ENCODE results near the gene CNTNAP4.

Gene CNTNAP4

DNA sequence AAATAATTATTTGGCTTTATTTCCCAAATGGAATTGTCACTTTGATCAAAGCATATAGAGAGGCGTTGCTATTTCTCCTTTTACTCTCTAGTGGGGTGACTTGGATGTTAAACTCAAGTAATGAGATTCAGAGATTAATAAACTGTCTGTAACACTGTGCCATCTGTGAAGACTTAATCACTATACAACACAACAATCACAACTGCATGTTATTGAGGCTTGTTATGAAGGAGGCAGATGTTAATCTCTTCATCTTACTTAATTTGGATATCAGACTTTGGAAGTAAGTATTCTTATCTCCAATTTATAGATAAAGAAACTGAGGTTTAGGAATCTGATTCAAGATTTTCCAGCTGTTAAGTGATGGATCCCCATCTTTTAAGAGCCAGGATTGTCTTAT, 132.5 kb downstream of the CNTNAP4 start:
- no peak for DNase-seq

DNA sequence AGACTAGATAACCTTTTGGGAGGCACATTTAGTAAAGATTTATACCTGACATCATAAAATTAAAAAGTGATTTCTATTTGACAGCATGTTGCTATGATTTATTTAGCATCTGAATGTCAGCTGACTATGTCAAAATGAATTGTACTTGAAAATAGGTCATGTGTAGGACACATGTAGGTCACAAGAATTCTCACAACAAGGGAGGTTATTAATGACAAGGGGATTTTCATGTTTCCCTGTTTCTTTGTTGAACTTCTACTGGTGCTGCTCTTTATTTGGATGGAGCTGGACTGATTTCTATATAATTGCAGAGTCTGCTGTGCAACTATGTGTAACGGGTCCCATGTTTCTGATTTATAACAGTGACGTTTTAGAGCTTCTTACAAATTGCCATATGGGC, 144.4 kb downstream of the CNTNAP4 start:
- DNase-seq = peak; percentile 57

DNA sequence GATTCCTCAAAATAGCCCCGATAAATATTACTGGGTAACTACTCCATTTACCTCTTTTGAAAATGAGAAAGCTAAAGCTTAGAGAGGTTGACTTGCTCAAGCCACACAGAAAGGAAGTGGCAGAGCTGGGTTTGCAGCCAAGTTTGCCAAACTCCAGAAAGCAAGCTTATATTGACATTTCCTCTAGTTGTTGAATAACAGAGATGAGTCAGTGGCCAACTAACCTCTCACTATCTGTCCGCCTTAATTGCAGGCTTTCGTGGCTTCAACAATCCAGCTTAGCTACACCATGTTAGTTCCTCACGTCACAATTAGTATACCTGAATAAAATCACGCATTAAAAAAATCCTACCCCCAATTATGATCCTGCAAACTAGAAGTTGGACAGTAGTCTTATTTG, 151.7 kb downstream of the CNTNAP4 start:
- DNase-seq = no peak

DNA sequence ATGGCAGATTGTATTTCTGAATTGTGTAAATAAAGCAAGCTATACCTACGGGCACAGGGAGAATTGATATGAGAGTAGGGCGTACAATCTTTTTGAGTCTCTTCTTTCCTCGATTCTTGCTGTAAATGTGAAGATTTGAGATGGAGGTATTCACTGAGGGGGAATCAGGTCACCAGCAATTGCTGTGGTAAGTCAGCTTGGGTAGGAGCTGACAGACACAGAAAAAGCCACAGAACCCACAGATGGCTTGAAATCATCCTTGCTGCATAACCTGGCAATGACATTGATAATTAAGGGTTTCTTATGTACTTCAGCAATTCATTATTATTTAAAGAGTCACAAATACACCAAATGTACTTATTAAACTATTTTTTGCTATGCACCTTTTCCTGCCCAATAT, 164.2 kb downstream of the CNTNAP4 start:
- peak; percentile 8 for DNase-seq

DNA sequence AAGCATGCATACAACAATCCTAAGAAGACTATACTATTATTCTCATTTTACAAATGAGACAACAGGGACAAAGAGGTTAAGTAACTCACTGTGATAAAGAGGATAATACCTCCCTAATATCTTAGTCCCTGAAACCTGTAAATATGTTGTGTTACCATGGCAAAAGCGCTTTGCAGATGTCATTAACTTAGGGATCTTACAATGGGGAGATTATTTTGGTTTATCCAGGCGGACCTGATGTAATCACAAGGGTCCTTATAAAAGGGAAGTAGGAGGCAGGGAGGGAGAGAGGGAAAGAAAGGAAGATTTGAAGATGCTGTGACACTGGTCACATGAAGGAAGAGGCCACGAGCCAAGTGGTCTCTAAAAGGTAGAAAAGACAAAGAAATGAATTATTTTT, 164.7 kb downstream of the CNTNAP4 start:
- peak; percentile 47 for DNase-seq

DNA sequence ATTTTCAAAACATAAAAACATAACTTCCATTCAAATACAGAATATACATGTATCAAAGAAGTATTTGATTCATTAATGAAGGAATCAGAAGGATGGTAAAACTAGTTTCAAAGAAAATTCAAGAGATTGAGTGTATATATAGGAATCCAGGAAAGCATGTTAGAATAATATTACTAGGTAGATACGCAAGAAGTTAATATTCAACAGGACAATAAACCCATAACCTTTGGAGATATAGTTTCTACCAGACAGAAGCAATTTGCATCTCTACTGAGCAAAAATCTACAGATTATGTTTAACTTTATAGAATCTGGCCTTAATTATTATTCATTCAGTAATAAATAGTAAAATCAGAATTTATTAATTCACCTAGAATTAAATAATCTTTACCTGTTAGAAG, 166.8 kb downstream of the CNTNAP4 start:
- no peak for DNase-seq

DNA sequence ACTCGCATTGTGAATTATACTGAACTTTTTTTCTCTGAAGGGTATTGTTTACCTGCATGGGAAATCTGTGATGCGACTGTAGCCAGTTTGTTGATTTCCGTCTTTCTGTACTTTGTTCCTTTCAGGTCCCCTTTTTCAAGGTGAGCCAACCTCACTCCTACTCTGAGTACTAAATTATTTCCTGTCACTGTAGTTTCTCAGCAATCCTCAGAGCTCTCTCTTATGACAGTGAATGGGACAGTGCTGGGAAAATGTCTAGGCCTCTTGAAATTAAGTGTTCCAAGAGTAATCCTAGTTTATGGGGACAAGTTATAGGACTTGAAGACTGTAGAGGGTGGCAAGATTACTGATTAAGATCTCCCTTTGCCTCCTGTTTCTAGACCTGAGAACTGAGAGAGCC, 167.6 kb downstream of the CNTNAP4 start:
- DNase-seq = no peak

DNA sequence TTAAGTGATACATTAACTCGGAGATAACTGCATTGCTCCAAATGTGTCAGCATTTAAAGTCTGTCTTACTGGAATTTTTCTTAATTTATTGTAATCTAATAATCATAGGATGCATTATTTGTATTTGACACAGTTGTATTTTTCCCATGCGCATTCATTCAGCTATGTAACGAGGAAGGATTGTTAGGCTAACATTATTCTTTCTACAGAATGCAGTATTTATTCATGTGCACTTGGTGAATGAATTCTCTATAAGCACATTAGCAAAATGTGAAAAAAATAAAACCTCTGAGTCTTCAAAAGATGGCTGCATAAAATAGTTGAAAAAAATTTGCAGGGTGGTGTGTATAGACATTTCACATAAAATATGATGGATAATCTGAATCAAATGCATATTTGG, 168.6 kb downstream of the CNTNAP4 start:
- DNase-seq = no peak

DNA sequence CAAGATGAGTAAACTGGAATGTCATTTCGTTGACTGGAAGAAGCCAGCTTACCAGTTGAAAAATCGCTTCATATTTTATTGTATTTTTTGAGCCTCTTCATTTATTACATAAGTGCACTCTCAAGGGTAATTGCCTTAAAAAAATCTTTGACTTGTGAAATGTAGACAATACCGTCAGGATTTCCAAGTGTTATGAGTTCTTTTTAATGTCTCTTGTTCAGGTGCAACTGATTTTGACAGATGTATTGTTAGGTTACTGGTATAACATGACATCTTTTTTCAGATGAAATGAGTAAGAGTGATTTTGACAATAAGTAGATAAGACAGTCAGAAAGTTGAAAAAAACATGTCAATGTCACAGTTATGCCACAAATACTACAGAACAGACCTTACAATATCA, 169.1 kb downstream of the CNTNAP4 start:
- peak; percentile 30 for DNase-seq

DNA sequence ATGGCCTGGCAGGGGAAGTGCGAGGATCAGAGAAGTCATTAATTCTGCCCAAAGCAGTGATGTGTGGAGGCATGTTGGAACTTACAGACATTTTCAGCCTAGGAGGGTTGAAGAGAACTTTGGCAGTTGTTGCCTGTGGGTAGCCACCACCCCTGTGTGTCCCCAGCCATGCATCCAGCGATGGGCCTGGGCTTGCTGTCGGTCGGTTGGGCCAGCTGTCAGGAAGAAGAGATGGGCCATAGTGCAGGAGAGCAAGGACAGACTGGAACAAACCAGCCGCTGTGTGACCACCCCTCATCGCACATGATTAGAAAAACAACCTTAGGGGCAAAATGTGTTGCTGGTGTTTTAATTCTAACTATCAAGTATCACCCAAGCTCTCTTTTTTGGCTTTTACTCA, 173.7 kb downstream of the CNTNAP4 start:
- DNase-seq = no peak

DNA sequence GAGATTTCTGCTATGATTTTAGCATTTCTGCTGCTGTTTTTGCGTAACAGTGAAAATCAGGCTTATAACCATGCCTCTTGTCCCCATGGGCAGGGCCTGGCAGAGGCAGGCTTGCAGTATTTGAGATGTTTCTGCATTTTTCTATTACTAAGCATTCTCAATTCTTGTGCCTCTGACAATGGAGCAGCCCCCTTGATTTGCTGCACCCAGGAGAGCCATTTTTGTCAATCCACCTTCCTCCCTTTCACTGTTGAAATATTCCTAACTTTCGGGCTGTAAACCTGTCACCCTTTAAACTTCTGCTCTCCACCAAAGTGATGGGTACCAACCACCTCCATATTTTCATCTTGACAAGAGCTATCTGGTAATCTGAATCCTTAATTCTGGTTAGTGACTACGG, 178.1 kb downstream of the CNTNAP4 start:
- no peak for DNase-seq

DNA sequence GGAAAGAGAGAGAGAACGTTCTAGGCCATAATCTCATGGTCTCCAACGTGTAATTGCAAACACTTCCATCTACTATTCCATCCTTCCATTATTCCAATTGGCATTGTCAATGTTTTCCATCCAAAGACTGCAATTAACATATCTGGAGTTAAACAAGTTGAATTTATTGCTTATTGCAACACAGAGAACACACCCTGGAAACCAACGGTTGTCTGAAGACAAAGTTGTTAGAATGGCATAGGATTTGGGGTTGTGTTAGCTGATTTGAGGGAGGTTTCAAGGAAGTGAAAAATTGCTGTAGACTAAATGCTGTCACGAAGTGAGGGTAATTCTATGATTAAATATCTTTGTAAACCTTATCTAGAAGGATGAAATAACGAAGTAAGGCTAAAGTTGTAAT, 178.8 kb downstream of the CNTNAP4 start:
- DNase-seq = no peak

DNA sequence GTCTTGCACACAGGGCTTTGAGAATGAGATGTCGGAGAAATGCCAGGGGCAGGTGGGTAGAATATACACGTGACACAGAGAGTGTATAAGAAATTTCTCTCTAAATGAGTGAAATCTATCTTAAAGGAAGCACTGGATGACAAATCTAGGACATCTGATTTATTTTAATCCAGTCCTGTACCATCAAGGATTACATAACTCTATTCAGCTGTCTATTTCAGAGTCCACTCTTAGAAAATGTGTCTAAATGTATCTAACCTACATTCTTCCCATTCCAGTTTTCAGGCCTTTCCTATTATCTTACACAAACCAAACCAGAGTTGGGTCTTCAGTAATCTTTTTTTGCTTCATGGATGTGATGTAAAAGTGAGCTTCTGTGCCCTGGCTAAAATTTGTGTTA, 181.9 kb downstream of the CNTNAP4 start:
- no peak for DNase-seq

DNA sequence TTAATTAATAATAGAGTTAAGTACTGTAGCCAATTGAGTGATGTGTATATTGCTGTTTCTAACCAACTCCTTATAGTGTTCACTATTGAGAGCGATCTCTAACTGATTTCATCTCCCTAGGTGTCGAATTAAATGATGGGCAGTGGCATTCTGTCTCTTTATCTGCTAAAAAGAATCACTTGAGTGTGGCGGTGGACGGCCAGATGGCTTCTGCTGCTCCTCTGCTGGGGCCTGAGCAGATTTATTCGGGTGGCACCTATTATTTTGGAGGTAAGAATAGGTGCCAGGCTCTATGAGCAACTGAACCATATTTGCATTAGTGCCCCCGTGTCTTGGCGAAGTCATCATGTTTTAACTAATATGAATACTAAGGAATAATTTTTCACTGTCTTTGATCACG, 184.6 kb downstream of the CNTNAP4 start:
- no peak for DNase-seq

DNA sequence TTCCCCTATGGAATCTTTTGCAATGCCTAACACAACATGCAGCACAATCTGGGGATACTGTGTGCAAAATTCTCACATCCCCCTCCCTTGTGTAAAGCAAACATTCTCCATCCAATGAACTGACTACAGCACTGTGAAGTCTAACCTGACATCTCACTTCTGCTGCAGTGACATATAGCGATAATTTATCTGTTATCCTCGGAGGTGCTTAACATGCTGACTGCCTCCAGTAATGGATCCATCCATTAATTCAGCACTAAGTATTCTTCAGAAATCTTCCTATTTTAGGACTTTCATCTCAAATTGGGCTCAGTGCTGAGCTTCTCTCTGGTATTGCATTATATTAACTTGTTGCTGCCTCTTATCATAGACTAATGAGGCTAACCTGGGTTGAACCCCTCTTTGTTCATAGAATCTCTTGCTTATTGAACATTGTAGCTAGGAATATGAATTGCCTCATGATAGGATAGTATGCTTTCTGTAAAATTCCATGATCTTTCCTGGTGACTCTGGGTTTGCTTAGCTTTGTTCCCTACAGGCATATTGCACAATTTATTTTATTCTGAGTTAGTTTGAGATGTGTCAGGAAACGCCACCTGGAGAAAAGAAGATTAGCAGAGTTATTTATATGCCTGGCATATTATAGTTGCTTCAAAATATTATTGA, 187.9 kb downstream of the CNTNAP4 start:
- no peak for DNase-seq

DNA sequence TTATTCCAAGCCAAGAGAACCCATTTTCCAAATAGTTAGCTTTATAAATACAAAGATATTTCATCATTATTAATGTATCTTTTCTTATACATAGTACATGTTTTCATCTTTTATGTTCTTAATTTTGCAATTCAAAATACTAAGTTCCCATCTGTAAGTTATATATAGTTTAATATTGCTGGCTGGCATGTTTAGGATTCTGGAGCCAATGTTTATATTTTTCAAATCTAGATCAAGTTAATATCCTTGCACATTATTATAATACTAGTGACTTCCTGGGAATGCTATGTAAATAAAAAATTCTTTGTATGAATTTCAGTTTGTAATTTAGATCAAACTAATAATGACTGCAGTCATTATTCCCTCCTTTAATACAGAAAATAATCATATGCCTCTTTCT, 189.7 kb downstream of the CNTNAP4 start:
- no peak for DNase-seq

DNA sequence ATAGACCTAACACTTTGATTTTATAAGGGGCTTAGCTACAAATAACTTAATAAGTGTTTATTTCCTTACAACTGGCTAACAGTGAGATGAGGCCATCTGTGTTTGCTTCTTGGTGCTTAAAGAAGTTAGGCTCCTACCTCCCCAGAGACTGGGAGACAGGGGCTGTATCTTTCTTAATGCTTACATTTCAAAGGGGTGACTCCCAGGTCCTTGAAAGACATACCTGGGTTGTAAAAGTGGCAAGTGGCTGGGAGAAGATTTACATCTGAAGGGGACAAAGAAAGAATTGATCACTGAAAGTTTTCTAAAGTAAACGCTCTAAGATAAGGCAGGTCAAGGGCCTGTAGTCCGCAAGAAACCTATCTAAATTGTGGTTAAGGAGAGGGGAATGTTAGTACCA, 196.8 kb downstream of the CNTNAP4 start:
- DNase-seq = no peak

DNA sequence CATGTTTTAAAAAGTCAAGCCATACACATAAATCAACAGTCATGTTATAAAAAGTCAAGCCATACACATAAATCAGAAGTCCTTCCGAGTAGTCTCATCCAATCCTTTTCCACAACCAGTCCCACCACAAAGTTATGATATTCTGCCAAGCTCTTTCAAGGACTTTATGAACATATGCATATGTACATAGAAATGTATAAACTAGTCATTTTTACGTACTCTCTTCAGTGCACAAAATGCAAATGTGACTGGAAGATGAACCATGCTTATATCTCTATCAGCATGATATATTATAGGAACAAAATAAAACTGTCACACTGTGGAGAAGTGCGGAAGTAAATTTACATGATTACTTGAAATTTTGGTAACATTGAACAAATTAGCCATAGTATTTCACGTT, 200.9 kb downstream of the CNTNAP4 start:
- no peak for DNase-seq

DNA sequence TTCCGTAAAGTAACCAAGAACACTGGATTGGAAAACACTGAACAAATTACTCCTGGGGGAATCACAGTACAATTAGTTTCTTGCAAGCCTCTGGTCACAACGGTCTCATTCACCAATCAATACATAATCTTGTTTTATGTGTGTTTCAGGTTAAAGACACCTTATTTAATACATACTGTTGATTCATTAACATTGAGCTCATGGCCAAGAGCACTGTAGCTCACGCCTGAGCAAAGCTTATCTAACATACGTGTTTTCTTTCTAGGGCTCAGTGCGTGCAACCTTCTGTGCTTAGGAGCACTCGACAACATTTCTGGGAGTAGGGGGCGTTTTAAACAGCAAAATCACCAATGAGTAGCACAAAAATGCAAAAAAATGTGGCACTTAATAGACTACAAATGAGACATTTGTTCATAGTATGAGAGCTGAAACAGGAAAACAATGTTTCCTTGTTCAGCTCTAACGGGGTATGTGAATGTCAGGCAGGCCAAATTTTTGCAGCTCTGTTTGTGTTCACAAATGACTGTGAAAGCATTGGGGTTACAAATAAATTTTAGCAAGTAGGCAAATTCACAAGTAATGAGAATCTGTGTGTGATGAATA, 206.2 kb downstream of the CNTNAP4 start:
- peak; percentile 19 for DNase-seq

DNA sequence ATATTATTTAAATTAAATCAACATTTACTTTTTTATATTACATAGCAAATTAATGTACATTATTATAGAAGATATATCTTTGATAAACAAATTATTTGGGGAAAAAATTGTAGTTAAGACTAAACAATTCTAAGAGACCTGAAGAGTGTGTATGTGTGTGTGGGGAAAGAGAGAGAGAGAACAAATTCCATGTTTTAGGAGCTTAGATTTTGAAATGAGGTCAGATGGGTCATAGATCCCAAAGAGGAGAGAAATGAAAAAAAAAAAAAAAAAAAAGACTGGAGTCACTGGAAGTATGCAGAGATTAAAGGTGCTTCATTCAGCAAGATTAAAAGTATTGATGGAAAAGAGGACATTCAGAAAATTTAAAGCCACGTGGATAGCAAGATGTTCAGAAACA, 206.8 kb downstream of the CNTNAP4 start:
- no peak for DNase-seq

DNA sequence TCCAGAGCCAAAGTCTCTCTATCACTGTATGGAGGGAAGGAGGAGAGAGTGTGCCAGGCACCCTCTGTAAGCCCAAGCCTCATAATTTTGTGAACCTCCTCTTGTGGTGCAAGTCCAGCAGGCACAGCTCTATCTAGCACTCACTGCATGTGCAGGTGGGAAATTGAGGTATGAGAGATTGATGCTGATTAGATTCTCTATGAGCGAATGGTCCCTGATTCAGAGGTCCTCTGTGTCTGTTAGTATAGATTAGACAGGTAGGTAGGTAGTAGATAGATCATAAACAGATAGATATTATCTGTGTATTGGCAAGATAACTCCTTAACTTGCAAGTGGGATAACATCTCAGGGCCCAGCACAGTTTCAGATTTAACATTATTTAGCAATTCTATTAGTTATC, 209.5 kb downstream of the CNTNAP4 start:
- DNase-seq = no peak

DNA sequence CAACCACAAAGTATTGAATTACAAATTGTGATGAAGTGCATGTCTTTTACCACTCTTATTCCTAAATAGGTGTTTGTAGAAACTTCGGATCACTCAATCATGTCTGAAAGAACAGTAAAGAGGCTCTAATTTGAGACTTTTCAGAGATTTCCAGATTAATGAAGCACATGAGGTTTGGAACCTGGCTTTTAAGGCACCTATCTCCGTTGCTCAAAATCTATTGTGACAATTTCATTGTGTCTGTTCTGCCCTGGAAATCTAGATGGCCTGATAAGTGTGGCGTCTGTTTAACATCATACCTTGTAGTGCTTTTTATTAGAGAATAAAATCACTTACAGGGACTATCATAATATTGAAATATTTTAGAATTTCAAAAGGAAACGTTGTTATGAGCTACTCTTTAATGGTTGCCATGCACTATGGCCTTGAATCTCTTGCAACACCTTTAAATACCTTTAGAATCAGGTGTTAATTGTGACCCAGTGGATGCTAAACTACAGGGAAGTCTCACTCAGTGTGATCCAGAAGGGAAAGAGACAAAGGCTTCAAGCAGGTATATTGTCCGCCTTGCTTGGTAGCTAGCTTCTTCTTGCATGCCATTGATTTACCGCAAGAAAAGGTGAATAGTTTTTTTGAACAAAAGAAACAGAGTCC, 210.3 kb downstream of the CNTNAP4 start:
- DNase-seq = no peak

DNA sequence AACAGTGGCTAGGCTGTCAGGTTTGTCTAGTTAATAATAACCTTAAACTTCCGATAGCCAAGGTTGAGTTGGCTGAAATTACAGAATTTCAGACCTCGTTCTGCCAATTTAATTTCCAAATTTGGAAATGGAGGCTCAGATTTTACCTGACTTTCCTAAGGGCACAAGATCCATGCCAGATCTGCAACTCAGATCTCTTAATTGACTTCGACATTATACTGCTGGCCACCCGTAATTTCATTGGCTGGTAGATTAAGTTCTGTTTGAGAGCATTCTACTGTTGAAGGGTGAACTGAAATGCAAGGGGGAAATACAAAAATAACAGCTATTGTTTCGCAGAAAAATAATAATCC, 210.8 kb downstream of the CNTNAP4 start:
- no peak for DNase-seq

DNA sequence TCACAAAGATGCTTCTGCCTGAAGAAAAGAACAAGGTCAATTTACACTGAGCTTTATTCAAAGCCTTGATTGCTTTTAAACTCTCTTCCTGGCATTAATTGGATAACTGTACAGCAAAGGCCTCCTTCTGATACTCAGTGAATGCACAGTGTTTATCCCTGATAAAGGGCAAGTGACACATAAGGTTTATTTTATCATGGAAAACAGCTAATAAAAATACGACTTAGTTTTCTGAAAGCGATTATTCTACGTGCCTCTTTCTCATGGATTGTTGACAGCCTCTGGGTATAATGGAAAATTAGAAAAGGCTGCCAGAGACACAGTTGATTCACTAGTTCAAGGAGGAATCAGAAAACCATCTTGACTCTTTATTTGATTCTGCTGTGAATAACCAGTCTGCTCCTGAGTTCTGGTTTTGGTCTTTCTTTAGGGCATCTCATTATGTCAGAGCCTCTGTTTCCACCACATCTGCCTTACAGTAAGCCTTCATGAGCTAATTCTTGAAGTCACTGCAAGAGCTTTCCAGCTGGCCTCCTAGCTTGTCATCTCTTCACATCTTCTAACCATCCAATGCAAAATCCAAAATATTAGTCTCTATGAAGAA, 212.9 kb downstream of the CNTNAP4 start:
- DNase-seq = peak; percentile 9
